ENCODE results near the gene EPHB1.

DNA sequence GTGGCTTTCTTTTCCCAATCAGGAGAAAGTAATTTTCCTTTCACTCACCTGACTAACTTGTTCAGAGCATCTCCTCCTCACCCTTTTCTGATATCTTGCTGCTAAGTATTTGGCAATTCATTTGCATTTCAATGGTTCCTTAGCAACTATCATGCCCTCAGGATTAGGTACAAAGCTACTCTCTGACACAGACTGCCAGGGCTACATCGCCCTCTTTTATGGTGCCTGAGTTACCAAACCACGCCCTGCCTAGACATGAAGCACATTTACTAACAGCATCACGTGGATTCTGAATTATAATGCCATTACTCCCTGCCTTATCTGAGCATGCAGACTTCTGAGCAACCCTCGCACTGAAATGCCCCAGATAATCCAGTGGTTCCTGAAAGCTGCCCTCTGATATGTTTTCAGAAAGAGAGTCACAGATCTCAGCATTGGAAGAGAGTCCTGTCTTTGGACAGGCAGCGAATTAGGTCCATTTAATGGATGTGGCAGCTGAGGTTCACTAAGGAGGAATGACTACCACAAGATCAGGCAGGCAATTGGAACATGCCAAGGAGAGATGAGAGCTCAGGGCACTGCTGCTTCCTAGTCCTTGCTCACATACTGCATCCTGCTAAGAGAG, 14.5 kb downstream of the EPHB1 start:
- no peak for TF ChIP-seq POU6F1 (CRISPR knock-in tag; IDR thresholded peaks at IDR 0.05; ENCODE audit: borderline replicate concordance, low read depth)
- no peak for TF ChIP-seq ZNF8 (CRISPR knock-in tag; IDR thresholded peaks at IDR 0.05)
- TF ChIP-seq CSDC2 (CRISPR knock-in tag; IDR thresholded peaks at IDR 0.05), result no peak
- no peak for TF ChIP-seq OSR1 (CRISPR knock-in tag; IDR thresholded peaks at IDR 0.05)
- no peak for TF ChIP-seq ZC3H10 (CRISPR knock-in tag; IDR thresholded peaks at IDR 0.05)
- no peak for TF ChIP-seq ZNF70 (CRISPR knock-in tag; IDR thresholded peaks at IDR 0.05)
- TF ChIP-seq ZFP30 (CRISPR knock-in tag; IDR thresholded peaks at IDR 0.05), result no peak
- no peak for TF ChIP-seq PPARA (CRISPR knock-in tag; IDR thresholded peaks at IDR 0.05; ENCODE audit: borderline replicate concordance)
- no peak for TF ChIP-seq BACH2 (CRISPR knock-in tag; IDR thresholded peaks at IDR 0.05; ENCODE audit: borderline replicate concordance)
- TF ChIP-seq ISL1 (CRISPR knock-in tag; IDR thresholded peaks at IDR 0.05), result no peak
- TF ChIP-seq PATZ1 (CRISPR knock-in tag; IDR thresholded peaks at IDR 0.05; ENCODE audit: borderline replicate concordance), result no peak
- no peak for TF ChIP-seq ESRRG (CRISPR knock-in tag; IDR thresholded peaks at IDR 0.05)
- TF ChIP-seq RARB (CRISPR knock-in tag; IDR thresholded peaks at IDR 0.05), result no peak

Data from SK-N-SH treated with all-trans-retinoic acid at 6 μM for 48 hours (cell line).